PC-3 (cell line): ENCODE results near the gene SERINC2. TPM values are rescaled to one million over a fixed set of nuclear protein-coding genes. Genes with fewer than 3 reads are reported as not detected.
A peak's percentile ranks its signal among the peaks of the same experiment; 100 is the strongest.

Experiments
- ATAC-seq: fragments of 200-7000 bp; cut with Tn5 transposase; 2 replicates; pipeline ENCODE4 v1.9.1; 2020; ENCODE audit warnings: mild to moderate bottlenecking, moderate library complexity
- BruUV-seq: library from RNA; stranded (reverse); fragments of 400-500 nt; replicated peaks from 2 replicates; lab custom pipeline; 2021; lab: Mats Ljungman, UMichigan
- CTCF ChIA-PET: fragments of 300-600 bp; sonication (Branson Sonifier 250); formaldehyde crosslinking; loops from one replicate; lab custom pipeline; 2022; ENCODE audit warnings: antibody characterized with exemption; lab: Charles Lee
- POLR2A ChIA-PET: fragments of 300-600 bp; sonication (Branson Sonifier 250); formaldehyde crosslinking; loops from one replicate; lab custom pipeline; 2022; ENCODE audit warnings: antibody characterized with exemption; ENCODE audit not compliant: unreplicated experiment; lab: Charles Lee
- DNase-seq: peaks from one replicate; pipeline ENCODE4 v3.0.0-alpha.2; 2015
- H2AFZ ChIP-seq: fragments of 300-600 bp; sonication (generic); 2 replicates; pipeline ENCODE4 v1.6.0; 2016; ENCODE audit warnings: antibody characterized with exemption, low read length
- H3F3A ChIP-seq: fragments of 300-600 bp; sonication (generic); one replicate; pipeline ENCODE4 v1.6.0; 2017; ENCODE audit warnings: antibody characterized with exemption, low read length, control low read depth, mild to moderate bottlenecking; ENCODE audit not compliant: unreplicated experiment
- H3K27ac ChIP-seq: fragments of 300-600 bp; sonication (generic); 2 replicates; pipeline ENCODE4 v1.5.1; 2016; ENCODE audit warnings: mild to moderate bottlenecking, low read length
- H3K27me3 ChIP-seq: fragments of 300-600 bp; sonication (generic); 2 replicates; pipeline ENCODE4 v1.6.1; 2016; ENCODE audit warnings: low read length, mixed read lengths
- H3K36me3 ChIP-seq: fragments of 300-600 bp; sonication (generic); 2 replicates; pipeline ENCODE4 v1.6.1; 2016; ENCODE audit warnings: low read depth, mixed run types, low read length, mixed read lengths
- H3K4me1 ChIP-seq: fragments of 300-600 bp; sonication (generic); 2 replicates; pipeline ENCODE4 v1.5.1; 2016; ENCODE audit warnings: low read length; ENCODE audit not compliant: insufficient read depth
- H3K4me2 ChIP-seq: fragments of 300-600 bp; sonication (generic); 2 replicates; pipeline ENCODE4 v1.6.0; 2016; ENCODE audit warnings: low read length
- H3K4me3 ChIP-seq: fragments of 300-600 bp; sonication (generic); 2 replicates; pipeline ENCODE4 v1.5.1; 2016; ENCODE audit warnings: mild to moderate bottlenecking, low read length, mixed read lengths
- H3K79me2 ChIP-seq: fragments of 300-600 bp; sonication (generic); 2 replicates; pipeline ENCODE4 v1.6.1; 2017; ENCODE audit warnings: low read length, mixed read lengths
- H3K9ac ChIP-seq: fragments of 300-600 bp; sonication (generic); 2 replicates; pipeline ENCODE4 v1.6.0; 2016; ENCODE audit warnings: mild to moderate bottlenecking, low read length
- H3K9me2 ChIP-seq: fragments of 300-600 bp; sonication (generic); replicated peaks from 2 replicates; pipeline ENCODE4 v1.6.1; 2016; ENCODE audit warnings: mixed run types, low read length, mixed read lengths
- H3K9me3 ChIP-seq: fragments of 300-600 bp; sonication (generic); 2 replicates; pipeline ENCODE4 v1.6.1; 2016; ENCODE audit warnings: low read length, mixed read lengths
- H4K20me1 ChIP-seq: fragments of 300-600 bp; sonication (generic); 2 replicates; pipeline ENCODE4 v1.6.1; 2016; ENCODE audit warnings: low read length, mixed read lengths
- CTCF ChIP-seq: fragments of 300-600 bp; sonication (generic); conservative IDR thresholded peaks from 2 replicates; pipeline ENCODE4 v1.5.1; 2017; ENCODE audit warnings: antibody characterized with exemption, low read depth, mild to moderate bottlenecking, low read length
- EZH2 ChIP-seq: fragments of 300-600 bp; sonication (generic); IDR thresholded peaks from one replicate; pipeline ENCODE4 v1.6.1; 2017; ENCODE audit warnings: antibody characterized with exemption, mild to moderate bottlenecking, low read length; ENCODE audit not compliant: unreplicated experiment
- EZH2phosphoT487 ChIP-seq: fragments of 300-600 bp; sonication (generic); IDR thresholded peaks from 2 replicates; pipeline ENCODE4 v1.6.1; 2018; ENCODE audit warnings: mild to moderate bottlenecking, antibody characterized with exemption, low read length, borderline replicate concordance
- intact Hi-C: fragments of 100-400 bp; cut with micrococcal nuclease; formaldehyde crosslinking; loops from 2 replicates; pipeline ENCODE4 v1.9.0; 2023
- total RNA-seq: library from RNA; depleted of rRNA; stranded (reverse); fragments of >200 nt; gene quantifications from 2 replicates; pipeline ENCODE4 v1.2.3, GENCODE V29; 2014

SERINC2 gene
- total RNA-seq, 1 experiment from 2014 or later: 51.5 TPM

- Histone ChIP-seq H3K9ac (no peak overlapping the region), H3K27ac (no peak overlapping the region), H4K20me1 (no peaks in the 10 kb centered on the region), H3K79me2 (no peaks in the 10 kb centered on the region), H3K36me3 (no peaks in the 10 kb centered on the region), H2AFZ (no peak overlapping the region), H3K4me2 (no peak overlapping the region), H3K27me3 (no peaks in the 10 kb centered on the region), H3K4me1 (peaks cover 18% of the 10 kb centered on the region), H3K4me3 (no peak overlapping the region), H3K9me3 (no peaks in the 10 kb centered on the region), H3K9me2 (no peaks in the 10 kb centered on the region), H3F3A (no peaks in the 10 kb centered on the region)
- ATAC-seq (no peak), DNase-seq (no peak)
- ChIA-PET POLR2A (no interaction called here), CTCF (interaction anchor here (0.5 kb wide), 1 partner anchor 716 kb away, joined by 3 read pairs; no protein-coding TSS in a partner anchor)
- intact Hi-C loops: no loop called here
- TF ChIP-seq EZH2phosphoT487: no peak
- no peak for TF ChIP-seq EZH2
- no peak for TF ChIP-seq CTCF
- no TSS peak for BruUV-seq
Measured at GRCh38 chr1:31393463-31393862, 19.6 kb upstream of the SERINC2 start.

- ATAC-seq (peak; percentile 94), DNase-seq (peak; percentile 93)
- H3K4me1 ChIP-seq: peaks cover 15% of the 10 kb centered on the region
- CTCF ChIA-PET: interaction anchor here (0.5 to 1.6 kb wide), 6 partner anchors 10 to 394 kb away, joined by 3 to 22 read pairs (median 6); partner anchors contain the start of gene FABP3
- peak overlapping the region; percentile 79 for H3K4me2 ChIP-seq
- H3F3A ChIP-seq: no peaks in the 10 kb centered on the region
- BruUV-seq: no TSS peak
- intact Hi-C loops: loop anchor here (1.0 kb wide), 2 partner anchors 28 to 155 kb away; no protein-coding TSS in a partner anchor
- H3K9me2 ChIP-seq: no peaks in the 10 kb centered on the region
- TF ChIP-seq CTCF (peak; percentile 89), EZH2phosphoT487 (no peak)
- peak overlapping the region; percentile 71 for H2AFZ ChIP-seq
- peak overlapping the region; percentile 43; the same call in 1 of the 2 replicates for H3K4me3 ChIP-seq
- no peaks in the 10 kb centered on the region for H3K27me3 ChIP-seq
- H4K20me1 ChIP-seq: no peaks in the 10 kb centered on the region
- POLR2A ChIA-PET: interaction anchor here (0.7 kb wide), 1 partner anchor 97 kb away, joined by 4 read pairs; no protein-coding TSS in a partner anchor
- H3K27ac ChIP-seq: no peak overlapping the region
- no peaks in the 10 kb centered on the region for H3K36me3 ChIP-seq
- H3K9ac ChIP-seq: 0 out of 2 replicates have a peak overlapping the region, but pooled peaks have one; percentile 19
- no peaks in the 10 kb centered on the region for H3K9me3 ChIP-seq
- no peaks in the 10 kb centered on the region for H3K79me2 ChIP-seq
Measured at GRCh38 chr1:31394584-31395193, 18.3 kb upstream of the SERINC2 start.
